NT2/D1 (cell line): ENCODE measurements around the gene KLK15.

Experiments used
- SUZ12 ChIP-seq: IDR thresholded peaks from 2 replicates; pipeline ENCODE4 v1.6.1; 2011; ENCODE audit not compliant: insufficient read length, insufficient read depth; ENCODE audit errors: extremely low read depth
- YY1 ChIP-seq: IDR thresholded peaks from 2 replicates; pipeline ENCODE4 v1.6.1; 2011; ENCODE audit not compliant: insufficient read length, insufficient read depth
- ZNF274 ChIP-seq: IDR thresholded peaks from 2 replicates; pipeline ENCODE4 v1.6.1; 2011; ENCODE audit warnings: mild to moderate bottlenecking, low read depth, low read length

DNA sequence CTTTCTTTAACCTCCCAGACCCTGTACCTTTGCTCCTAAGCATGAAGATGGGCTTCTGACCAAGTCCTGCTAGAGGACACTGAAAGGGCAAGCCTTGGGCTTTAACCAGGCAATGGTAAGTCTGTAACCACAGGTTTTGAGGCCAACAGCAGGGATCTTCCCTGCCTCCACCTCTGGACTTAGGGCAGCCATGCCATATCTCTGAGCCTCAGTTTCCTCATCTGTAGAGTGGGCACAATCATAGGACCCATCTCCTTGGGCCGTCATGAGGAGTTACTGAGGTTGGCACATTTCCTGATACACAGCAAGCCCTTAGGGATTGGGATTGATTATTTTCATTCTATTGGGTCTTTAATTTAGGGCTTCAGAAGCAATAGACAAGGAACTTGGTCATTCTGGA lies 24.5 kb downstream of the KLK15 start:
- TF ChIP-seq YY1 (no peak), ZNF274 (no peak), SUZ12 (no peak)
